ENCODE measurements around the gene PRKCI.

- TF ChIP-seq SIN3A (IDR thresholded peaks at IDR 0.05; ENCODE audit: borderline replicate concordance, insufficient read depth, low read depth, low read length) (no peak), POLR2AphosphoS5 (IDR thresholded peaks at IDR 0.05; ENCODE audit: low read depth, low read length) (no peak), CTCF (IDR thresholded peaks at IDR 0.05) (no peak), TCF7L2 (IDR thresholded peaks at IDR 0.05; ENCODE audit: low read depth, low read length) (no peak)
- TF ChIP-seq, protein P1, sequence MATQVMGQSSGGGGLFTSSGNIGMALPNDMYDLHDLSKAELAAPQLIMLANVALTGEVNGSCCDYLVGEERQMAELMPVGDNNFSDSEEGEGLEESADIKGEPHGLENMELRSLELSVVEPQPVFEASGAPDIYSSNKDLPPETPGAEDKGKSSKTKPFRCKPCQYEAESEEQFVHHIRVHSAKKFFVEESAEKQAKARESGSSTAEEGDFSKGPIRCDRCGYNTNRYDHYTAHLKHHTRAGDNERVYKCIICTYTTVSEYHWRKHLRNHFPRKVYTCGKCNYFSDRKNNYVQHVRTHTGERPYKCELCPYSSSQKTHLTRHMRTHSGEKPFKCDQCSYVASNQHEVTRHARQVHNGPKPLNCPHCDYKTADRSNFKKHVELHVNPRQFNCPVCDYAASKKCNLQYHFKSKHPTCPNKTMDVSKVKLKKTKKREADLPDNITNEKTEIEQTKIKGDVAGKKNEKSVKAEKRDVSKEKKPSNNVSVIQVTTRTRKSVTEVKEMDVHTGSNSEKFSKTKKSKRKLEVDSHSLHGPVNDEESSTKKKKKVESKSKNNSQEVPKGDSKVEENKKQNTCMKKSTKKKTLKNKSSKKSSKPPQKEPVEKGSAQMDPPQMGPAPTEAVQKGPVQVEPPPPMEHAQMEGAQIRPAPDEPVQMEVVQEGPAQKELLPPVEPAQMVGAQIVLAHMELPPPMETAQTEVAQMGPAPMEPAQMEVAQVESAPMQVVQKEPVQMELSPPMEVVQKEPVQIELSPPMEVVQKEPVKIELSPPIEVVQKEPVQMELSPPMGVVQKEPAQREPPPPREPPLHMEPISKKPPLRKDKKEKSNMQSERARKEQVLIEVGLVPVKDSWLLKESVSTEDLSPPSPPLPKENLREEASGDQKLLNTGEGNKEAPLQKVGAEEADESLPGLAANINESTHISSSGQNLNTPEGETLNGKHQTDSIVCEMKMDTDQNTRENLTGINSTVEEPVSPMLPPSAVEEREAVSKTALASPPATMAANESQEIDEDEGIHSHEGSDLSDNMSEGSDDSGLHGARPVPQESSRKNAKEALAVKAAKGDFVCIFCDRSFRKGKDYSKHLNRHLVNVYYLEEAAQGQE (IDR thresholded peaks at IDR 0.05; ENCODE audit: insufficient read depth in 1 of 2, low read depth in 2 of 2, low read length in 1 of 2), result no peak
Measured at GRCh38 chr3:170321321-170322034, 99.3 kb downstream of the PRKCI start.
